GM23338 (cell line): ENCODE measurements around the gene S100Z. TPM values are rescaled to one million over a fixed set of nuclear protein-coding genes. Genes with fewer than 3 reads are reported as not detected.

ENCODE experiments used
- ATAC-seq: fragments of 200-7000 bp; cut with Tn5 transposase; 3 replicates; pipeline ENCODE4 v1.9.1; 2020
- DNase-seq: peaks from one replicate; pipeline ENCODE4 v3.0.0-alpha.2; 2015; ENCODE audit warnings: low spot score
- H2AFZ ChIP-seq: fragments of 200-600 bp; sonication (generic); 2 replicates; pipeline ENCODE4 v1.8.0; 2016; ENCODE audit warnings: antibody characterized with exemption, mild to moderate bottlenecking, moderate library complexity
- H3F3A ChIP-seq: fragments of 200-600 bp; sonication (generic); replicated peaks from 2 replicates; pipeline ENCODE4 v1.8.0; 2017; ENCODE audit warnings: antibody characterized with exemption, mixed run types, low read depth
- H3K27ac ChIP-seq: fragments of 200-600 bp; sonication (generic); 2 replicates; pipeline ENCODE4 v1.6.1; 2016; ENCODE audit warnings: low read depth
- H3K27me3 ChIP-seq: fragments of 200-600 bp; sonication (generic); 2 replicates; pipeline ENCODE4 v1.8.0; 2016; ENCODE audit warnings: mild to moderate bottlenecking, mixed run types, moderate library complexity; ENCODE audit not compliant: insufficient read depth
- H3K36me3 ChIP-seq: fragments of 200-600 bp; sonication (generic); 2 replicates; pipeline ENCODE4 v1.8.0; 2016; ENCODE audit warnings: mild to moderate bottlenecking; ENCODE audit not compliant: insufficient read depth
- H3K4me1 ChIP-seq: fragments of 200-600 bp; sonication (generic); 2 replicates; pipeline ENCODE4 v1.8.0; 2016; ENCODE audit warnings: mild to moderate bottlenecking, moderate library complexity; ENCODE audit not compliant: insufficient read depth
- H3K4me2 ChIP-seq: fragments of 200-600 bp; sonication (generic); 2 replicates; pipeline ENCODE4 v1.7.1; 2017; ENCODE audit warnings: mixed run types
- H3K4me3 ChIP-seq: fragments of 200-600 bp; sonication (generic); 2 replicates; pipeline ENCODE4 v1.6.1; 2016; ENCODE audit warnings: mixed run types
- H3K79me2 ChIP-seq: fragments of 200-600 bp; sonication (generic); replicated peaks from 2 replicates; pipeline ENCODE4 v1.8.0; 2017; ENCODE audit warnings: mild to moderate bottlenecking; ENCODE audit not compliant: insufficient read depth
- H3K9me2 ChIP-seq: fragments of 200-600 bp; sonication (generic); 2 replicates; pipeline ENCODE4 v1.8.0; 2017; ENCODE audit not compliant: insufficient read depth
- H4K20me1 ChIP-seq: fragments of 200-600 bp; sonication (generic); replicated peaks from 2 replicates; pipeline ENCODE4 v1.8.0; 2017; ENCODE audit warnings: mild to moderate bottlenecking; ENCODE audit not compliant: insufficient read depth
- H3K27ac Mint-ChIP-seq: 2 replicates; pipeline ENCODE4 v1.8.0; 2020; ENCODE audit warnings: inconsistent platforms, mild to moderate bottlenecking, moderate library complexity, mixed read lengths
- H3K27me3 Mint-ChIP-seq: 3 replicates; pipeline ENCODE4 v1.8.0; 2022; ENCODE audit warnings: low read depth, mild to moderate bottlenecking, moderate library complexity, mixed read lengths, inconsistent platforms; ENCODE audit not compliant: insufficient read depth, poor library complexity
- H3K36me3 Mint-ChIP-seq: 3 replicates; pipeline ENCODE4 v1.8.0; 2021; ENCODE audit warnings: low read depth, mild to moderate bottlenecking, inconsistent platforms, moderate library complexity, mixed read lengths
- H3K4me1 Mint-ChIP-seq: 3 replicates; pipeline ENCODE4 v1.8.0; 2020; ENCODE audit warnings: mild to moderate bottlenecking, inconsistent platforms, mixed read lengths
- H3K4me3 Mint-ChIP-seq: 3 replicates; pipeline ENCODE4 v1.8.0; 2021; ENCODE audit warnings: moderate library complexity, mild to moderate bottlenecking, inconsistent platforms, mixed read lengths
- H3K9me3 Mint-ChIP-seq: 3 replicates; pipeline ENCODE4 v1.8.0; 2020; ENCODE audit warnings: moderate library complexity, mild to moderate bottlenecking, inconsistent platforms, mixed read lengths
- EZH2 ChIP-seq: fragments of 200-600 bp; sonication (generic); IDR thresholded peaks from one replicate; pipeline ENCODE4 v1.8.0; 2017; ENCODE audit warnings: antibody characterized with exemption, mild to moderate bottlenecking, low read depth; ENCODE audit not compliant: unreplicated experiment
- EZH2phosphoT487 ChIP-seq: fragments of 200-600 bp; sonication (generic); IDR thresholded peaks from one replicate; pipeline ENCODE4 v1.8.1; 2018; ENCODE audit warnings: antibody characterized with exemption; ENCODE audit not compliant: unreplicated experiment
- JUNB ChIP-seq: IDR thresholded peaks from one replicate; pipeline ENCODE4 v1.6.1; 2016; ENCODE audit warnings: antibody characterized with exemption; ENCODE audit not compliant: unreplicated experiment
- NANOG ChIP-seq: IDR thresholded peaks from 2 replicates; pipeline ENCODE4 v1.6.1; 2016; ENCODE audit warnings: antibody characterized with exemption, borderline replicate concordance
- POLR2AphosphoS5 ChIP-seq: IDR thresholded peaks from 2 replicates; pipeline ENCODE4 v1.6.1; 2016; ENCODE audit warnings: antibody characterized with exemption, low read depth
- STAT1 ChIP-seq: IDR thresholded peaks from one replicate; pipeline ENCODE4 v1.6.1; 2016; ENCODE audit warnings: antibody characterized with exemption; ENCODE audit not compliant: unreplicated experiment
- ZNF114 ChIP-seq: fragments of 250-450 bp; sonication (Bioruptor Pico); IDR thresholded peaks from 2 replicates; pipeline ENCODE4 v1.5.0; 2020; ENCODE audit warnings: mild to moderate bottlenecking, moderate library complexity
- ZNF331 ChIP-seq: fragments of 250-450 bp; sonication (Bioruptor Pico); IDR thresholded peaks from 2 replicates; pipeline ENCODE4 v1.5.0; 2020; ENCODE audit warnings: low read depth, mild to moderate bottlenecking, moderate library complexity
- polyA plus RNA-seq: library from polyadenylated mRNA; unstranded; fragments of >200 nt; fragmentation: Nextera tagmentation; extraction: Ambion mirVana; gene quantifications from 2 replicates; pipeline ENCODE4 v1.2.1, GENCODE V29; 2016
- total RNA-seq: library from RNA; depleted of rRNA; stranded (reverse); fragments of >200 nt; shearing (Covaris generic); gene quantifications from 2 replicates; pipeline ENCODE4 v1.2.3, GENCODE V29; 2014
- TF ChIP-seq, protein P1 (sequence below): fragments of 250-450 bp; sonication (Bioruptor Pico); IDR thresholded peaks from 2 replicates; pipeline ENCODE4 v1.5.0; 2020; ENCODE audit warnings: mild to moderate bottlenecking, moderate library complexity
- TF ChIP-seq, protein P2 (sequence below), 2 experiments: fragments of 200-600 bp in 1 of 2; sonication (generic) in 1 of 2; conservative IDR thresholded peaks; 2 replicates each; pipeline versions ENCODE4 v1.5.1 to v1.6.1; 2016 to 2017; ENCODE audit warnings: antibody characterized with exemption in 2 of 2, low read depth in 2 of 2, mild to moderate bottlenecking in 2 of 2, moderate library complexity in 1 of 2
- TF ChIP-seq, protein P3 (sequence below): IDR thresholded peaks from one replicate; pipeline ENCODE4 v1.6.1; 2018; ENCODE audit warnings: antibody characterized with exemption; ENCODE audit not compliant: unreplicated experiment
- TF ChIP-seq, protein P4 (sequence below): IDR thresholded peaks from 2 replicates; pipeline ENCODE4 v1.6.1; 2016; ENCODE audit warnings: antibody characterized with exemption

The S100Z gene
- total and polyA plus RNA-seq, 2 experiments from 2014 or later = not detected

DNA sequence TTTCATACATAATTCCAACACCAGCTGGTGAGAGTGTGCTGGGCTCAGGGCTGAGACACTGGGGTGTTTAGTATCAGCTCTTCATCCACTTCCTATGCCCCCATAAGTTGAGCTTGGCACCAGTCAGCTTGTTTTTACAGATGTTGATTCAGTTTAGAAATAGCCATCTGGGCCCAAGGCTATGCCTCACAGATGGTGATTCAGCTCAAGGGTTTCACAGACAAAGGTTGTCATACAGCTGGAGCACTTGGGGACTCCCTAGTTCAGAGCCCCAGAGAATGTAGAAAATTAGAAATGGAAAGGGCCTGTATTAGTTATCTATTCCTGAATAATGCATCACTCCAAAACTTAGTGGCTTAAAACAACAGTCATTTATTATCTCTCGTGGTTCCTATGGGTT lies 92.8 kb downstream of the S100Z start (continued):
- TF ChIP-seq, protein P1, sequence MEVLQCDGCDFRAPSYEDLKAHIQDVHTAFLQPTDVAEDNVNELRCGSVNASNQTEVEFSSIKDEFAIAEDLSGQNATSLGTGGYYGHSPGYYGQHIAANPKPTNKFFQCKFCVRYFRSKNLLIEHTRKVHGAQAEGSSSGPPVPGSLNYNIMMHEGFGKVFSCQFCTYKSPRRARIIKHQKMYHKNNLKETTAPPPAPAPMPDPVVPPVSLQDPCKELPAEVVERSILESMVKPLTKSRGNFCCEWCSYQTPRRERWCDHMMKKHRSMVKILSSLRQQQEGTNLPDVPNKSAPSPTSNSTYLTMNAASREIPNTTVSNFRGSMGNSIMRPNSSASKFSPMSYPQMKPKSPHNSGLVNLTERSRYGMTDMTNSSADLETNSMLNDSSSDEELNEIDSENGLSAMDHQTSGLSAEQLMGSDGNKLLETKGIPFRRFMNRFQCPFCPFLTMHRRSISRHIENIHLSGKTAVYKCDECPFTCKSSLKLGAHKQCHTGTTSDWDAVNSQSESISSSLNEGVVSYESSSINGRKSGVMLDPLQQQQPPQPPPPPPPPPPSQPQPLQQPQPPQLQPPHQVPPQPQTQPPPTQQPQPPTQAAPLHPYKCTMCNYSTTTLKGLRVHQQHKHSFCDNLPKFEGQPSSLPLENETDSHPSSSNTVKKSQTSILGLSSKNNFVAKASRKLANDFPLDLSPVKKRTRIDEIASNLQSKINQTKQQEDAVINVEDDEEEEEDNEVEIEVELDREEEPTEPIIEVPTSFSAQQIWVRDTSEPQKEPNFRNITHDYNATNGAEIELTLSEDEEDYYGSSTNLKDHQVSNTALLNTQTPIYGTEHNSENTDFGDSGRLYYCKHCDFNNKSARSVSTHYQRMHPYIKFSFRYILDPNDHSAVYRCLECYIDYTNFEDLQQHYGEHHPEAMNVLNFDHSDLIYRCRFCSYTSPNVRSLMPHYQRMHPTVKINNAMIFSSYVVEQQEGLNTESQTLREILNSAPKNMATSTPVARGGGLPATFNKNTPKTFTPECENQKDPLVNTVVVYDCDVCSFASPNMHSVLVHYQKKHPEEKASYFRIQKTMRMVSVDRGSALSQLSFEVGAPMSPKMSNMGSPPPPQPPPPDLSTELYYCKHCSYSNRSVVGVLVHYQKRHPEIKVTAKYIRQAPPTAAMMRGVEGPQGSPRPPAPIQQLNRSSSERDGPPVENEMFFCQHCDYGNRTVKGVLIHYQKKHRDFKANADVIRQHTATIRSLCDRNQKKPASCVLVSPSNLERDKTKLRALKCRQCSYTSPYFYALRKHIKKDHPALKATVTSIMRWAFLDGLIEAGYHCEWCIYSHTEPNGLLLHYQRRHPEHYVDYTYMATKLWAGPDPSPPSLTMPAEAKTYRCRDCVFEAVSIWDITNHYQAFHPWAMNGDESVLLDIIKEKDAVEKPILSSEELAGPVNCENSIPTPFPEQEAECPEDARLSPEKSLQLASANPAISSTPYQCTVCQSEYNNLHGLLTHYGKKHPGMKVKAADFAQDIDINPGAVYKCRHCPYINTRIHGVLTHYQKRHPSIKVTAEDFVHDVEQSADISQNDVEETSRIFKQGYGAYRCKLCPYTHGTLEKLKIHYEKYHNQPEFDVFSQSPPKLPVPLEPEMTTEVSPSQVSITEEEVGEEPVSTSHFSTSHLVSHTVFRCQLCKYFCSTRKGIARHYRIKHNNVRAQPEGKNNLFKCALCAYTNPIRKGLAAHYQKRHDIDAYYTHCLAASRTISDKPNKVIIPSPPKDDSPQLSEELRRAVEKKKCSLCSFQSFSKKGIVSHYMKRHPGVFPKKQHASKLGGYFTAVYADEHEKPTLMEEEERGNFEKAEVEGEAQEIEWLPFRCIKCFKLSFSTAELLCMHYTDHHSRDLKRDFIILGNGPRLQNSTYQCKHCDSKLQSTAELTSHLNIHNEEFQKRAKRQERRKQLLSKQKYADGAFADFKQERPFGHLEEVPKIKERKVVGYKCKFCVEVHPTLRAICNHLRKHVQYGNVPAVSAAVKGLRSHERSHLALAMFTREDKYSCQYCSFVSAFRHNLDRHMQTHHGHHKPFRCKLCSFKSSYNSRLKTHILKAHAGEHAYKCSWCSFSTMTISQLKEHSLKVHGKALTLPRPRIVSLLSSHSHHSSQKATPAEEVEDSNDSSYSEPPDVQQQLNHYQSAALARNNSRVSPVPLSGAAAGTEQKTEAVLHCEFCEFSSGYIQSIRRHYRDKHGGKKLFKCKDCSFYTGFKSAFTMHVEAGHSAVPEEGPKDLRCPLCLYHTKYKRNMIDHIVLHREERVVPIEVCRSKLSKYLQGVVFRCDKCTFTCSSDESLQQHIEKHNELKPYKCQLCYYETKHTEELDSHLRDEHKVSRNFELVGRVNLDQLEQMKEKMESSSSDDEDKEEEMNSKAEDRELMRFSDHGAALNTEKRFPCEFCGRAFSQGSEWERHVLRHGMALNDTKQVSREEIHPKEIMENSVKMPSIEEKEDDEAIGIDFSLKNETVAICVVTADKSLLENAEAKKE = no peak
- TF ChIP-seq POLR2AphosphoS5 (no peak), ZNF114 (no peak), STAT1 (no peak), NANOG (no peak), JUNB (no peak)
- TF ChIP-seq, protein P2, sequence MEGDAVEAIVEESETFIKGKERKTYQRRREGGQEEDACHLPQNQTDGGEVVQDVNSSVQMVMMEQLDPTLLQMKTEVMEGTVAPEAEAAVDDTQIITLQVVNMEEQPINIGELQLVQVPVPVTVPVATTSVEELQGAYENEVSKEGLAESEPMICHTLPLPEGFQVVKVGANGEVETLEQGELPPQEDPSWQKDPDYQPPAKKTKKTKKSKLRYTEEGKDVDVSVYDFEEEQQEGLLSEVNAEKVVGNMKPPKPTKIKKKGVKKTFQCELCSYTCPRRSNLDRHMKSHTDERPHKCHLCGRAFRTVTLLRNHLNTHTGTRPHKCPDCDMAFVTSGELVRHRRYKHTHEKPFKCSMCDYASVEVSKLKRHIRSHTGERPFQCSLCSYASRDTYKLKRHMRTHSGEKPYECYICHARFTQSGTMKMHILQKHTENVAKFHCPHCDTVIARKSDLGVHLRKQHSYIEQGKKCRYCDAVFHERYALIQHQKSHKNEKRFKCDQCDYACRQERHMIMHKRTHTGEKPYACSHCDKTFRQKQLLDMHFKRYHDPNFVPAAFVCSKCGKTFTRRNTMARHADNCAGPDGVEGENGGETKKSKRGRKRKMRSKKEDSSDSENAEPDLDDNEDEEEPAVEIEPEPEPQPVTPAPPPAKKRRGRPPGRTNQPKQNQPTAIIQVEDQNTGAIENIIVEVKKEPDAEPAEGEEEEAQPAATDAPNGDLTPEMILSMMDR (conservative IDR thresholded peaks at IDR 0.05; ENCODE audit: low read depth in 2 of 2) = no peak

DNA sequence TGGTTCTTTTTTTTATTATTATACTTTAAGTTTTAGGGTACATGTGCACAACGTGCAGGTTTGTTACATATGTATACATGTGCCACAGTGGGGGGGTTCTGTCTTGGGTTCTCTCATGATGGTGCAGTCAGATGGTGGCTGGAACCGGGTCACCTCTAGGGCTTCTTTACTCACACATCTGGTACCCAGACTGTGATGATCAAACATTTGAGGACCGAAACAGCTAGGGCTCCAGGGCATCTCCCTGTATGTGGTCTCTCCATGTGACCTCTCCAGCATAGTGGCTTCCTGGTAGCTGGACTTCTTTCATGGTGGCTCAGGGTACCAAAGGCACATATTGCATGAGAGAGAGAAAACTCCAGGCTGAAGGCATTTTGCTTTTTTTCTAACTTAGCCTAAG lies 93.2 kb downstream of the S100Z start:
- Histone ChIP-seq H2AFZ (no peak overlapping the region), H3K27me3 (no peaks in the 10 kb centered on the region), H4K20me1 (no peaks in the 10 kb centered on the region), H3K79me2 (no peaks in the 10 kb centered on the region), H3K4me1 (no peaks in the 10 kb centered on the region), H3K36me3 (no peaks in the 10 kb centered on the region), H3K4me3 (no peak overlapping the region), H3K27ac (no peak overlapping the region), H3K9me2 (no peaks in the 10 kb centered on the region), H3K4me2 (no peak overlapping the region), H3F3A (no peaks in the 10 kb centered on the region)
- Mint-ChIP-seq H3K36me3 (no peaks in the 10 kb centered on the region), H3K4me3 (no peak overlapping the region), H3K9me3 (no peaks in the 10 kb centered on the region), H3K27ac (no peak overlapping the region), H3K4me1 (no peaks in the 10 kb centered on the region), H3K27me3 (no peaks in the 10 kb centered on the region)
- ATAC-seq (no peak), DNase-seq (no peak)
- TF ChIP-seq, protein P3, sequence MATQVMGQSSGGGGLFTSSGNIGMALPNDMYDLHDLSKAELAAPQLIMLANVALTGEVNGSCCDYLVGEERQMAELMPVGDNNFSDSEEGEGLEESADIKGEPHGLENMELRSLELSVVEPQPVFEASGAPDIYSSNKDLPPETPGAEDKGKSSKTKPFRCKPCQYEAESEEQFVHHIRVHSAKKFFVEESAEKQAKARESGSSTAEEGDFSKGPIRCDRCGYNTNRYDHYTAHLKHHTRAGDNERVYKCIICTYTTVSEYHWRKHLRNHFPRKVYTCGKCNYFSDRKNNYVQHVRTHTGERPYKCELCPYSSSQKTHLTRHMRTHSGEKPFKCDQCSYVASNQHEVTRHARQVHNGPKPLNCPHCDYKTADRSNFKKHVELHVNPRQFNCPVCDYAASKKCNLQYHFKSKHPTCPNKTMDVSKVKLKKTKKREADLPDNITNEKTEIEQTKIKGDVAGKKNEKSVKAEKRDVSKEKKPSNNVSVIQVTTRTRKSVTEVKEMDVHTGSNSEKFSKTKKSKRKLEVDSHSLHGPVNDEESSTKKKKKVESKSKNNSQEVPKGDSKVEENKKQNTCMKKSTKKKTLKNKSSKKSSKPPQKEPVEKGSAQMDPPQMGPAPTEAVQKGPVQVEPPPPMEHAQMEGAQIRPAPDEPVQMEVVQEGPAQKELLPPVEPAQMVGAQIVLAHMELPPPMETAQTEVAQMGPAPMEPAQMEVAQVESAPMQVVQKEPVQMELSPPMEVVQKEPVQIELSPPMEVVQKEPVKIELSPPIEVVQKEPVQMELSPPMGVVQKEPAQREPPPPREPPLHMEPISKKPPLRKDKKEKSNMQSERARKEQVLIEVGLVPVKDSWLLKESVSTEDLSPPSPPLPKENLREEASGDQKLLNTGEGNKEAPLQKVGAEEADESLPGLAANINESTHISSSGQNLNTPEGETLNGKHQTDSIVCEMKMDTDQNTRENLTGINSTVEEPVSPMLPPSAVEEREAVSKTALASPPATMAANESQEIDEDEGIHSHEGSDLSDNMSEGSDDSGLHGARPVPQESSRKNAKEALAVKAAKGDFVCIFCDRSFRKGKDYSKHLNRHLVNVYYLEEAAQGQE = no peak
- no peak for TF ChIP-seq NANOG
- TF ChIP-seq ZNF331 (CRISPR knock-in tag) = no peak
- TF ChIP-seq JUNB = no peak
- no peak for TF ChIP-seq STAT1
- TF ChIP-seq, protein P4, sequence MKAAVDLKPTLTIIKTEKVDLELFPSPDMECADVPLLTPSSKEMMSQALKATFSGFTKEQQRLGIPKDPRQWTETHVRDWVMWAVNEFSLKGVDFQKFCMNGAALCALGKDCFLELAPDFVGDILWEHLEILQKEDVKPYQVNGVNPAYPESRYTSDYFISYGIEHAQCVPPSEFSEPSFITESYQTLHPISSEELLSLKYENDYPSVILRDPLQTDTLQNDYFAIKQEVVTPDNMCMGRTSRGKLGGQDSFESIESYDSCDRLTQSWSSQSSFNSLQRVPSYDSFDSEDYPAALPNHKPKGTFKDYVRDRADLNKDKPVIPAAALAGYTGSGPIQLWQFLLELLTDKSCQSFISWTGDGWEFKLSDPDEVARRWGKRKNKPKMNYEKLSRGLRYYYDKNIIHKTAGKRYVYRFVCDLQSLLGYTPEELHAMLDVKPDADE = no peak
- TF ChIP-seq ZNF114 = no peak
- no peak for TF ChIP-seq EZH2phosphoT487
- no peak for TF ChIP-seq EZH2
